HG03439 (cell line): ENCODE data around the gene HYAL4.
"Not testable (repeated sequence)": the region's sequence is repeated elsewhere in the genome, so short reads cannot be mapped to it uniquely, and the experiment has no call there.

Experiments
- ATAC-seq: cut with Tn5 transposase; IDR thresholded peaks from one replicate; pipeline ENCODE4 v1.9.1; 2021; ENCODE audit warnings: mild to moderate bottlenecking, moderate library complexity; ENCODE audit not compliant: unreplicated experiment

HYAL4 gene

GRCh38 chr7:123894753-123895152 lies 49.8 kb downstream of the HYAL4 start:
- ATAC-seq = not testable (repeated sequence)

DNA sequence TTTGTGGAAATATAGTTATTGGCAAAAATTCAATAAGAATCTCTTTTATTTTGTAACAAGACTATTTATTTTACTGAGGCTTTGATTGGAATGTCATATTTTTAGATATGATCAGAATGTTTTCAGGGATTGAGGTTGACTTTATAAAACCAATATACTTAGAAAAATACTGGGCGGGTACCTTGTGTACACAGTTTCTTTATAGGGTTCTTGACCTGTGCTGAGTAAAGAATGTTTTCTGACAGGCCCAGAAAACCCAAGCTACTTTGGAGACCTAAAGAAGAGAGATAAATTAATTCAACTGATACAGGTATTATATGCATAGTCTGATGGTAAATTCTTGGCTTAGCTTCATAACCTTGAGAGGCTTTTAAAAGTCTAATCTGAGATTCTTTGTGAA lies 56.1 kb downstream of the HYAL4 start:
- ATAC-seq = no peak

GRCh38 chr7:123905714-123906113 lies 60.7 kb downstream of the HYAL4 start:
- ATAC-seq = no peak

DNA sequence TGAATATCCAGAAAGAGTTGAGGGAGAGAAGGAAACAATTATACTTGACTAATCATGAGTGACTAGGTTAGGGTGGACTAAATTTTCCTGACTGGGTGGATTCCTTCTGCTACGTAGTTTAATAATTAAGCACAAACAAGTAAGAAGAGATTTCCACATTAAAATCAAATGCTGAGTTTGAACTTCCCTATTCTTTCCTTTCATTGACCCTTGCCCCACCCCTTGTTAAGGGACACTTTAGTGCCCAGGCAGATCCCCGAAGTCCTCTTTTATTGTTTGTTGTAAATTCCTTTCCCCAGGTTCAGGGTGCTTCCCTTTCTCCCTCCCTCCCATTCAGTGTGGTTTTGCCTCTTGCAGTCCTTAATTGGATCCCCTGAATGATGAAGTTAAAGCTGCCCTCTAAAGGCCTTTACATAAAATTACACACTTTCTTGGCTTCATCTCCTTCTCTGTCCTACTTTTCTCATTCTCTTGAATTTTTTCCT lies 71.3 kb downstream of the HYAL4 start:
- ATAC-seq = no peak

- ATAC-seq = no peak
Observed at GRCh38 chr7:123917878-123918277, 72.9 kb downstream of the HYAL4 start.

GRCh38 chr7:123918309-123918708 lies 73.3 kb downstream of the HYAL4 start:
- no peak for ATAC-seq

GRCh38 chr7:123923599-123923998 lies 78.6 kb downstream of the HYAL4 start:
- ATAC-seq = no peak

DNA sequence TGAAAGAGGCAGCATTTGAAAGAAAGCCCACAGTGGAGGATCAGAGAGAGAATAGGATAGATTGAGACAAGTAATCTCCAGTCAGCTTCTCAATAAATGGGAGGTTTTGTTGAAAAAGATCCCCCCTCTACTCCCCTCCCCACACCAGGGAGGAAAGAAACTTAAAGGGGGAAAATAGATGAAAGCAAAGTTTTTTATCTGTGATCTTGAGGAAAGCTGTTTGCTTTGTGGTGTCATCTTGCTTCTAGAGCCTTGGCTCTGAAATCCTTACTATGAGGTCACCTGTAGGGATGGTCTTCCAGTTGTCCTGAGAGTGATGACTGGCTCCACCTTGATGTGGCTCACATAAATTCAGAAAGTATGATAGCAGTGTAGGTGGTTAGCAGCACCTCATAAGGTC lies 80.0 kb downstream of the HYAL4 start, which contains the start of gene SPAM1:
TSS of gene SPAM1 (plus strand) at position 301 of the 400 bp plus-strand sequence. CDS start 28,330 bp downstream, outside the sequence.
- ATAC-seq = no peak
